ENCODE results near the gene HES4. TPM values are rescaled to one million over a fixed set of nuclear protein-coding genes. Genes with fewer than 3 reads are reported as not detected.

HES4 gene
- polyA plus RNA-seq, 1 experiment: 10.8 TPM

DNA sequence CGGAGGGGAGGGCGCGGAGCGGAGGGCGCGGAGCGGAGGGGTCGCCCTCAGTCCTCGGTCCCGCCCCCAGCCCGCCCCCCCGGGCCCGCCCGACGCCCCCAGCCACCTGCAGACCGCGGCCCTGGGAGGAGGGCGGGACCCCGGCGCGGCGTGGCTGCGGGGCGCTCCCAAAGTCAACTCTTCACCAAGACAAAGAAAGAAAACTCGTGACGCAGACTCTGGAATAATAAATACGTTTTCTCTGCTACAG, 1.2 kb downstream of the HES4 start:
- ChIA-PET POLR2A (interaction anchor here (0.7 kb wide), 1 partner anchor 42 kb away, joined by 3 read pairs; no protein-coding TSS in a partner anchor), CTCF (interaction anchor here (1.2 to 4.4 kb wide), 2 partner anchors 15 to 65 kb away, joined by 4 to 37 read pairs; no protein-coding TSS in a partner anchor)
- Histone ChIP-seq H3K36me3 (ENCODE audit: control insufficient read depth, insufficient read depth, low read length) (no peaks in the 10 kb centered on the region; the same call in none of the 2 replicates), H3K27me3 (ENCODE audit: control insufficient read depth, insufficient read depth, low read length) (no peaks in the 10 kb centered on the region), H3K4me3 (ENCODE audit: low read depth, low read length) (peak overlapping the region; percentile 85)
- DNase-seq (ENCODE audit: low read depth): no peak
- TF ChIP-seq, protein P1, sequence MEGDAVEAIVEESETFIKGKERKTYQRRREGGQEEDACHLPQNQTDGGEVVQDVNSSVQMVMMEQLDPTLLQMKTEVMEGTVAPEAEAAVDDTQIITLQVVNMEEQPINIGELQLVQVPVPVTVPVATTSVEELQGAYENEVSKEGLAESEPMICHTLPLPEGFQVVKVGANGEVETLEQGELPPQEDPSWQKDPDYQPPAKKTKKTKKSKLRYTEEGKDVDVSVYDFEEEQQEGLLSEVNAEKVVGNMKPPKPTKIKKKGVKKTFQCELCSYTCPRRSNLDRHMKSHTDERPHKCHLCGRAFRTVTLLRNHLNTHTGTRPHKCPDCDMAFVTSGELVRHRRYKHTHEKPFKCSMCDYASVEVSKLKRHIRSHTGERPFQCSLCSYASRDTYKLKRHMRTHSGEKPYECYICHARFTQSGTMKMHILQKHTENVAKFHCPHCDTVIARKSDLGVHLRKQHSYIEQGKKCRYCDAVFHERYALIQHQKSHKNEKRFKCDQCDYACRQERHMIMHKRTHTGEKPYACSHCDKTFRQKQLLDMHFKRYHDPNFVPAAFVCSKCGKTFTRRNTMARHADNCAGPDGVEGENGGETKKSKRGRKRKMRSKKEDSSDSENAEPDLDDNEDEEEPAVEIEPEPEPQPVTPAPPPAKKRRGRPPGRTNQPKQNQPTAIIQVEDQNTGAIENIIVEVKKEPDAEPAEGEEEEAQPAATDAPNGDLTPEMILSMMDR (IDR thresholded peaks at IDR 0.05; ENCODE audit: insufficient read depth, low read depth, low read length): no peak

DNA sequence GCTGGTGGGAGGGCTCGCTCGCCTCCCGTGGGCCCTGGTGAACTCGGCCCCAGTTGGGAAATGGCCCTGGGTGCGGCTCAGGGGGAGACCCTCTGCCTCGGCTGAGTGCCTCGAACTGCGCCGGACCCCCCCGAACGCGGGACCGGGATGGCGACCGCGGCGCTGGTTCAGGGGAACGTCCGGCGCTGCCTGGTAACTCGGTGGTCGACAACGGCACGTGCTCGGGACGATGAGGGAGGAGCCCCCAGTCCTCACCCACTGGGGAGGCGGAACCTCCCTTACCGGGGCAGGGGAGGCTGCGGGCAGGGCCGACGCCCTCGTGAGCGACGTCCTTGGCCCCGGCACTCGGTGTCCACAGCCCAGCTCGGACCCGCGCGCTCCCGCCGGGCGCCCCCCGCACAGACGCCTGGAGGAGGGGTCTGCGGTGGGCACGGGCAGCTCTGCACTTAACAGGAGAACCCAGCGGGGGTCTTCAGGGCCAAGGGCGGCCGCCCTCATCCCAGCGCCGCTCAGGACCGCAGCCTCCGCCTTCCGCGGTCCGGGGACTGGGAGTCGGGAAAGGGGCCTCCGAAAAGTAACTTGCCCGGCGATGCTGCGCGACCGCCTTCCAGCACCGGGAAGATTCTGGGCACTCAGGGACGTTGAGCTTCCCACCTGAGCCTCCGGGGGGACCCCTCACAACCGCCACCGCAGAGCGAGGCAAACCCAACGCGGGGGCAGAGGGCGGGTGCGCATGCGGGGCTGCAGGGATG, 1.7 kb downstream of the HES4 start:
- DNase-seq (ENCODE audit: low read depth): no peak
- CTCF ChIA-PET: interaction anchor here (1.2 to 4.4 kb wide), 2 partner anchors 14 to 66 kb away, joined by 4 to 37 read pairs; no protein-coding TSS in a partner anchor
- no peaks in the 10 kb centered on the region; the same call in 1 of the 2 replicates for H3K36me3 ChIP-seq (ENCODE audit: control insufficient read depth, insufficient read depth, low read length)
- POLR2A ChIA-PET: interaction anchor here (0.7 kb wide), 1 partner anchor 42 kb away, joined by 3 read pairs; no protein-coding TSS in a partner anchor
- no peaks in the 10 kb centered on the region for H3K27me3 ChIP-seq (ENCODE audit: control insufficient read depth, insufficient read depth, low read length)
- TF ChIP-seq, protein P1 (IDR thresholded peaks at IDR 0.05; ENCODE audit: insufficient read depth, low read depth, low read length): no peak
- peak overlapping the region; percentile 85 for H3K4me3 ChIP-seq (ENCODE audit: low read depth, low read length)

DNA sequence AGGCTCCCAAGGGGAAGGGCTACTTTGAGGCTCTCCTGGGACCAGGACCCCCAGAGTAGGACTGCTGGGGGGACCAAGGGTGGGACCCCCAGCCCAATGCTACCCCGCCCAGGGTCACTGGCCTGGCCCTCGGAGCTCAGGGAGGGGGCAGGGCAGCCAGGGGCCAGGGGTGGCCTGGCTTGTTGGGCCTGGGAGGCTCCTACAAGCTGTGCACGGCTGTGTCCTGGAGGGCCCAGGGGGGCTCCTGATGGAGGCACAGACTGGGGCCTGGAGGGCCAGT, 2.2 kb downstream of the HES4 start:
- ChIA-PET CTCF (interaction anchor here (0.8 to 4.4 kb wide), 2 partner anchors 14 to 43 kb away, joined by 3 to 37 read pairs; no protein-coding TSS in a partner anchor), POLR2A (no interaction called here)

DNA sequence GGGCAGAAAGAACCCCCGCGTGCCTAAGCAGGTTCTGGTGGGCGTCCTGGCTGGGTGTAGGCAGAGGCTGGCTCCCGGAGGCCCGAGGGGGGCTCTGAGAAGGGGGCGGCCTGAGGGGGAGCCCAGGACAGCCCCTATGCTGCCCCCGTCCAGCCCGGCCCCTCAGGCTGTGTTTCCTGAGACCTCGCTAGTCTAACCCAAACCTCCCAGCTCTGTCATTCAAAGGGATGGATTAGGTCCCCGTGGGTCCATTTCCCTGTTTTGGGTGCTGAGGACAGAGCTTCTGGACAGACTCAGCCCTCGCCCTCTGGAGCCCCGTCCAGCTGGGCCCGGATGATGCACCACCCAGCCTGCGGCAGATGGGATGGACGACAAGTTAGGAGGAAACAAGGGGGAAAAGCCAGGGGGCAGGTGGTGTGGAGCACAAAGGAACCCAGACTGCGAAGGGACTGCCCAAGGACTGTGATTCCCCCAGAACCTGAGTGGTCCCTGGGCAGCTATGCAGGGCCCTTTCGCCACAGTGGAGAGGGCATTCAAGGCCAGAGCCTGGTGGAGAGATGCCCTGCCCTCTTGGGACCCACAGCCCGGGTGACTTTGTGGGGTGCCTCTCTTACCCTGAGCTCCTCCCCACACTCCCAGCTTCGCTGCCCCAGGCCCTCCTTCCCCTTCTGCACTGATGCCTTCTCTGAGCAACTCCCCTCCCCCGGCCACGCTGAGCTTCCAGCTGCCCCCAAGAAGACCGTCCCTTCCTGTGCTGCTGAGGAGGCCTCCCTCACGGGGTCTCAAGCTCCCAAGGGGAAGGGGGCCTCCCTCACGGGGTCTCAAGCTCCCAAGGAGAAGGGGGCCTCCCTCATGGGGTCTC, 2.8 kb downstream of the HES4 start:
- TF ChIP-seq, protein P1 (IDR thresholded peaks at IDR 0.05; ENCODE audit: insufficient read depth, low read depth, low read length): no peak
- CTCF ChIA-PET: interaction anchor here (0.8 to 4.4 kb wide), 3 partner anchors 13 to 44 kb away, joined by 3 to 37 read pairs (median 3); no protein-coding TSS in a partner anchor

More for the DNA sequence above, 2.2 kb downstream of the HES4 start:
- no peaks in the 10 kb centered on the region for H3K36me3 ChIP-seq (ENCODE audit: control insufficient read depth, insufficient read depth, low read length)
- no peak for DNase-seq (ENCODE audit: low read depth)
- H3K4me3 ChIP-seq (ENCODE audit: low read depth, low read length): no peak overlapping the region
- TF ChIP-seq, protein P1 (IDR thresholded peaks at IDR 0.05; ENCODE audit: insufficient read depth, low read depth, low read length): no peak
- H3K27me3 ChIP-seq (ENCODE audit: control insufficient read depth, insufficient read depth, low read length): no peaks in the 10 kb centered on the region

More for the DNA sequence above, 2.8 kb downstream of the HES4 start:
- Histone ChIP-seq H3K36me3 (ENCODE audit: control insufficient read depth, insufficient read depth, low read length) (no peaks in the 10 kb centered on the region), H3K4me3 (ENCODE audit: low read depth, low read length) (no peak overlapping the region), H3K27me3 (ENCODE audit: control insufficient read depth, insufficient read depth, low read length) (no peaks in the 10 kb centered on the region)
- DNase-seq (ENCODE audit: low read depth): no peak
- POLR2A ChIA-PET: no interaction called here

Data from BJ (cell line).